ENCODE data around the gene ARHGEF1. TPM values are rescaled to one million over a fixed set of nuclear protein-coding genes. Genes with fewer than 3 reads are reported as not detected.

The ARHGEF1 gene
- total and polyA plus RNA-seq, 7 donors = 15.8 to 28.0 (median 20.7) TPM

DNA sequence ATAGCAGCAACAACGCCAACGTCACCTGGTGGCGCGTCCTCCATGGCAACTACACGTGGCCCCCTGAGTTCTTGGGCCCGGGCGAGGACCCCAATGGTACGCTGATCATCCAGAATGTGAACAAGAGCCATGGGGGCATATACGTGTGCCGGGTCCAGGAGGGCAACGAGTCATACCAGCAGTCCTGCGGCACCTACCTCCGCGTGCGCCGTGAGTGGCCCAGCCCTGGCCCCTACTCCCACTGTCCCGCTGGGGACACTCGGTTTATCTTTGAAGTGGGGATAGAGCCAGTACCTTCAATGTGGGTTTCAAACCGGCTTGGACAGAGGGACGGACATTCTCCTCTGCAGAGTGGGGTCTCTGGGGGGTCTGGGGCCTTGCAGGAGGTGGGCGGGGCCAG lies 3.9 kb upstream of the ARHGEF1 start:
- DNase-seq = no peak
- intact Hi-C loops (cut with DNase I) = loop anchor here in 1 of 2 donors (5.0 kb wide), 1 partner anchor 53 kb away; no protein-coding TSS in a partner anchor

DNA sequence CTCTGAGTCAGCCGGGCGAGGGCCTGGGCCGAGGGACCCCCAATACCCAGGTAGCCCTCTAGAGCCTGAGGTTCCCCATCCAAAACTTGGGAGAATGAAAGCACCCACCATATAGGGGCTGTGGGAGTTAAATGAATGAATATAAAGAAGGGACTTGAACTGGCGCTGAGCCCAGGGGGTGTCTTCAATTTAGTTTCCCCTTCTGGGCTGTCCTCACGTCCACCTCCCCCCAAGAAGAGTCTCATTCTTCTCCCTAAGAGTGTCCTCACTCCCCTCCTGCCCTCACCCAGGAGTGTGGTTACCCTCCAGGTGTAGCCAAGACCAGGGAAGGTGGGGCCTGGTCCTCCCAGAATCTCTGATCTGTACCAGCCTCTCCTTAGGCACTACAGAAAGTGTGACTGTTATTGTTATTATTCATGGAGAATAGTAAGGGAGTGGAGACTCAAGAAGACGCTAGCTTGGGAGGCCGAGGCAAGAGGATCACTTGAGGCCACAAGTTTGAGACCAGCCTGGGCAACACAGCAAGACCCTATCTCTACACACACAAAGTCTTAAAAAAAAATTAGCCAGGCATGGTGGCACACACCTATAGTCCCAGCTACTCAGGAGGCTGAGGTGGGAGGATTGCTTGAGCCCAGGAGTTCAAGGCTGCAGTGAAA lies 3.2 kb upstream of the ARHGEF1 start:
- H3K4me3 ChIP-seq = no peak overlapping the region
- intact Hi-C loops (cut with DNase I) = loop anchor here in 1 of 2 donors (5.0 kb wide), 2 partner anchors 53 to 78 kb away; partner anchors contain the start of gene RABAC1
- H3K9me3 ChIP-seq = no peaks in the 10 kb centered on the region
- no peaks in the 10 kb centered on the region for H3K36me3 ChIP-seq (ENCODE audit: insufficient read depth in 1 of 2, low read depth in 1 of 2)
- no peak overlapping the region for H3K27ac ChIP-seq
- ATAC-seq (no peak), DNase-seq (no peak)
- TF ChIP-seq, protein P1, sequence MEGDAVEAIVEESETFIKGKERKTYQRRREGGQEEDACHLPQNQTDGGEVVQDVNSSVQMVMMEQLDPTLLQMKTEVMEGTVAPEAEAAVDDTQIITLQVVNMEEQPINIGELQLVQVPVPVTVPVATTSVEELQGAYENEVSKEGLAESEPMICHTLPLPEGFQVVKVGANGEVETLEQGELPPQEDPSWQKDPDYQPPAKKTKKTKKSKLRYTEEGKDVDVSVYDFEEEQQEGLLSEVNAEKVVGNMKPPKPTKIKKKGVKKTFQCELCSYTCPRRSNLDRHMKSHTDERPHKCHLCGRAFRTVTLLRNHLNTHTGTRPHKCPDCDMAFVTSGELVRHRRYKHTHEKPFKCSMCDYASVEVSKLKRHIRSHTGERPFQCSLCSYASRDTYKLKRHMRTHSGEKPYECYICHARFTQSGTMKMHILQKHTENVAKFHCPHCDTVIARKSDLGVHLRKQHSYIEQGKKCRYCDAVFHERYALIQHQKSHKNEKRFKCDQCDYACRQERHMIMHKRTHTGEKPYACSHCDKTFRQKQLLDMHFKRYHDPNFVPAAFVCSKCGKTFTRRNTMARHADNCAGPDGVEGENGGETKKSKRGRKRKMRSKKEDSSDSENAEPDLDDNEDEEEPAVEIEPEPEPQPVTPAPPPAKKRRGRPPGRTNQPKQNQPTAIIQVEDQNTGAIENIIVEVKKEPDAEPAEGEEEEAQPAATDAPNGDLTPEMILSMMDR (IDR thresholded peaks at IDR 0.05) = no peak
- peaks cover 0 to 8% (median 0%) of the 10 kb centered on the region in 3 donors for H3K27me3 ChIP-seq (ENCODE audit: insufficient read depth in 3 of 3, low read length in 2 of 3)
- 74 to 87% (median 86%) methylated on average over 7 of the region's 7 CpGs for WGBS, 3 donors
- peaks cover 3% of the 10 kb centered on the region for H3K4me1 ChIP-seq

More for the DNA sequence above, 3.9 kb upstream of the ARHGEF1 start:
- WGBS, 3 donors = 79 to 83% (median 80%) methylated on average over 21 of the region's 21 CpGs
- TF ChIP-seq, protein P1 (IDR thresholded peaks at IDR 0.05) = no peak
- H3K27ac ChIP-seq = no peak overlapping the region
- H3K27me3 ChIP-seq (ENCODE audit: insufficient read depth in 3 of 3, low read length in 2 of 3) = peaks cover 0 to 8% (median 0%) of the 10 kb centered on the region in 3 donors
- H3K4me1 ChIP-seq = no peaks in the 10 kb centered on the region
- H3K9me3 ChIP-seq = no peaks in the 10 kb centered on the region
- ATAC-seq = no peak
- no peaks in the 10 kb centered on the region for H3K36me3 ChIP-seq (ENCODE audit: insufficient read depth in 1 of 2, low read depth in 1 of 2)
- no peak overlapping the region for H3K4me3 ChIP-seq

DNA sequence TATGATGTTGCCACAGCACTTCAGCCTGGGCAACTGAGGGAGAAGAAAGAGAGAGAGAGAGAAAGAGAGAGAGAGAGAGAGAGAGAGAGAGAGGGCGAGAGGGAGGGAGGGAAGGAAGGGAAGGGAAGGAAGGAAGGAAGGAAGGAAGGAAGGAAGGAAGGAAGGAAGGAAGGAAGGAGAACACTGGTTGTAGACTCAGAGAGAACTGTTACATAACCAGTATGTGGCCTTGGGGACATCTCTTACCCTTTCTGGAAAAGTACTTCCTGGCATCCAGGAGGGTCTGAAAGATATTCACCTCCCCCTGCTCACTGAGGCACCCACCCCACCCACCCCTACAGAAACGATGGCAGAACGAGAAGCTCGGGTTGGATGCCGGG lies 2.7 kb upstream of the ARHGEF1 start:
- intact Hi-C loops (cut with DNase I) = loop anchor here in 1 of 2 donors (5.0 kb wide), 1 partner anchor 77 kb away; the partner anchor contains the start of gene RABAC1
- Histone ChIP-seq H3K4me3 (no peak overlapping the region), H3K27me3 (ENCODE audit: insufficient read depth in 3 of 3, low read length in 2 of 3) (peaks cover 0 to 8% (median 0%) of the 10 kb centered on the region in 3 donors), H3K9me3 (no peaks in the 10 kb centered on the region), H3K36me3 (ENCODE audit: insufficient read depth in 1 of 2, low read depth in 1 of 2) (no peaks in the 10 kb centered on the region), H3K4me1 (peaks cover 6% of the 10 kb centered on the region), H3K27ac (no peak overlapping the region)
- 57 to 61% (median 59%) methylated on average over 4 to 5 of the region's 5 CpGs for WGBS, 3 donors
- TF ChIP-seq, protein P1 (IDR thresholded peaks at IDR 0.05) = no peak
- DNase-seq = no peak
- no peak for ATAC-seq

DNA sequence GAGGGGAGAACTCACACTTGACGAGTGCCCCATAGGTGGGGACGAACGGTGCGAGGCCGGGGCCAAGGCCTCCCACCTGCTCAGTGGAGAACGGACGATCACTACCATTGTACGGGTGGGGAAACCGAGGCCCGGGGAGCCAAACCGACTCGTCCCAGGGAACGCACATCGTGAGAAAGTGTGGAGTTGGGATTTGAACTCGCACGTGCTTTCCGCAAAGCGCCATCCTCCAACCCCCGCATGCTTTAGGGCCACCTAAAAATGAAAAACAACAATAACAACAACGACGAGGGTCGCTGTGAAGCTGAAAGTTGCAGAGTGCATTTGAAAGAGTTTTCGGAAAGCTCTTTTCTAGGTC lies 458 bp downstream of the ARHGEF1 start:
- peaks cover 0 to 8% (median 0%) of the 10 kb centered on the region in 3 donors for H3K27me3 ChIP-seq (ENCODE audit: insufficient read depth in 3 of 3, low read length in 2 of 3)
- DNase-seq = no peak
- intact Hi-C loops (cut with DNase I) = loop anchor here in 1 of 2 donors (5.0 kb wide), 1 partner anchor 74 kb away; the partner anchor contains the start of gene RABAC1
- H3K27ac ChIP-seq = peak overlapping the region; percentile 67
- H3K4me1 ChIP-seq = peaks cover 6% of the 10 kb centered on the region
- ATAC-seq = peak in 1 of 4 donors; percentile 6
- H3K36me3 ChIP-seq (ENCODE audit: insufficient read depth in 1 of 2, low read depth in 1 of 2) = no peaks in the 10 kb centered on the region
- 1% methylated on average over 23 of the region's 23 CpGs for WGBS, 3 donors
- TF ChIP-seq, protein P1 (IDR thresholded peaks at IDR 0.05) = no peak
- H3K9me3 ChIP-seq = no peaks in the 10 kb centered on the region
- H3K4me3 ChIP-seq = peak overlapping the region; percentile 74
